Measurements from ENCODE around the gene TM4SF4. TPM values are rescaled to one million over a fixed set of nuclear protein-coding genes. Genes with fewer than 3 reads are reported as not detected.

TM4SF4 gene
- total and polyA plus RNA-seq, 2 of the 8 experiments (the other 6 are each of a cell fraction or from before 2014, with no cell fraction given) = not detected

DNA sequence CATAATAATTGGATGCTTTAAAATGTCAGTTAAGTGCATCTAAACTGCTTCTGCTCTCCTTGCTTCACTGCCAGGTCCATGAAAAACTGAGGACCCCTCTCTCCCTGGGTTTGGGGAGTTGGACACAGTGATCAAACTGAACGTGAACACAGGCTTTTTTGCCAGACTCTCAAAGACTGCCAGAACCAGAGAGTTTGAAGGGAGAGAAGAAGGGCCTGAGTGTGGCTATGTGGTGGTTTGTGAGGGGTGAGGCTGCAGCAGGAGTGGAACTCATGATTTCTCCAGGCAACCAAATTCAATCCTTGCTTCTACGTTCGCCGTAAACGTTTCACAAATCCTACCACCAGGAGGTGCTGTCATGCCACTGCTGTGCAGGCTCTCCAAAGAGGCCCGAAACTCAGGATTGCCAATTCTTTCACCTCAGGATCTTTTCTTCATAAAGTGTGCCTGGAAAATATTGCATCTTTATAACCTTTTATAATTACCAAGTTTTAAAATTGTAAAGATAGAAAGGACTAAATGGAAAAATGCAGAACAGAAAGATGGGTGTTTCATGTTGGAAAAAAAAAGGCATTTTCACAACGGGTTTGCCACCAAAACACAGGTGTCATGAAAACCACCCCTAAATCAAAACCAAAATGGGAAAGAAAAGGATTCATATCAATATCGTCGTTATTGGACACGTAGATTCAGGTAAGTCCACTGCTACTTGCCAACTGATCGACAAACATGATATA is 19.7 kb downstream of the TM4SF4 start:
- Histone ChIP-seq H2BK120ac (replicated peaks; ENCODE audit: low read depth, low read length) (no peak overlapping the region), H3K9me3 (ENCODE audit: insufficient read depth in 2 of 2, low read depth in 1 of 2, low read length in 1 of 2) (no peaks in the 10 kb centered on the region), H4K5ac (ENCODE audit: insufficient read length, low read depth, low read length) (no peak overlapping the region), H3K36me3 (ENCODE audit: control insufficient read depth in 2 of 4, insufficient read depth in 4 of 4, low read length in 3 of 4) (no peaks in the 10 kb centered on the region), H2AFZ (ENCODE audit: low read length) (peak overlapping the region; percentile 97), H3K23ac (ENCODE audit: insufficient read length) (no peak overlapping the region), H3K79me1 (ENCODE audit: low read depth, low read length) (no peaks in the 10 kb centered on the region), H3K4me2 (ENCODE audit: insufficient read depth in 1 of 2, low read depth in 2 of 2, low read length in 2 of 2) (no peak overlapping the region; a peak in 1 of 4 replicates), H3K56ac (replicated peaks; ENCODE audit: insufficient read length, low read depth, low read length) (no peak overlapping the region), H3K27me3 (replicated peaks in 1 of 4; ENCODE audit: control insufficient read depth in 3 of 4, extremely low read depth in 1 of 4, insufficient read depth in 3 of 4, low read length in 3 of 4) (no peaks in the 10 kb centered on the region), H4K91ac (replicated peaks; ENCODE audit: insufficient read length, low read length) (no peak overlapping the region), H3K18ac (ENCODE audit: extremely low read depth, low read length) (no peak overlapping the region), H3K23me2 (ENCODE audit: low read depth, low read length) (no peaks in the 10 kb centered on the region), H4K20me1 (replicated peaks in 1 of 2; ENCODE audit: control insufficient read depth in 1 of 2, insufficient read depth in 2 of 2, low read length in 2 of 2) (no peaks in the 10 kb centered on the region), H2BK20ac (ENCODE audit: low read length) (no peak overlapping the region), H3K4me3 (ENCODE audit: extremely low read depth in 1 of 4, insufficient read depth in 2 of 4, low read depth in 3 of 4, low read length in 4 of 4) (no peak overlapping the region), H3K79me2 (ENCODE audit: control insufficient read depth in 1 of 2, insufficient read depth in 2 of 2, low read length in 2 of 2) (no peaks in the 10 kb centered on the region; a peak in 1 of 4 replicates), H2BK15ac (ENCODE audit: low read length) (no peak overlapping the region), H2AK5ac (ENCODE audit: low read depth, low read length) (no peak overlapping the region), H3K9ac (replicated peaks in 1 of 4; ENCODE audit: extremely low read depth in 1 of 4, low read depth in 3 of 4, low read length in 3 of 4) (no peak overlapping the region), H3K14ac (ENCODE audit: insufficient read length) (no peak overlapping the region), H3K4me1 (replicated peaks in 1 of 4; ENCODE audit: control insufficient read depth in 3 of 4, insufficient read depth in 4 of 4, low read length in 3 of 4) (peaks cover 0 to 3% (median under 1%) of the 10 kb centered on the region in 4 experiments; a peak in 3 of 7 replicates), H3K4ac (replicated peaks; ENCODE audit: insufficient read length, low read depth, low read length) (no peak overlapping the region), H3K27ac (ENCODE audit: low read depth, low read length) (no peak overlapping the region), H2BK5ac (ENCODE audit: low read depth, low read length) (no peak overlapping the region), H4K8ac (ENCODE audit: extremely low read depth, insufficient read depth, low read length) (no peak overlapping the region), H2BK12ac (ENCODE audit: low read depth, low read length) (no peak overlapping the region)
- FAIRE-seq (peak; percentile 93), DNase-seq (ENCODE audit: low read depth in 1 of 2, low spot score in 2 of 2) (peak; percentile 51 to 88)
- ChIA-PET POLR2A (ENCODE audit: partially characterized antibody) (interaction anchor here (0.6 kb wide), 1 partner anchor 119 kb away, joined by 3 read pairs; no protein-coding TSS in a partner anchor), CTCF (ENCODE audit: partially characterized antibody) (interaction anchor here (0.6 to 11.3 kb wide), 36 partner anchors 8 to 714 kb away, joined by 3 to 107 read pairs (median 4); partner anchors contain the start of genes TM4SF18 and TM4SF4)
- WGBS, 2 experiments (ENCODE audit: extremely low coverage in 1 of 2, insufficient coverage in 1 of 2, insufficient read length in 1 of 2, insufficient replicate concordance in 2 of 2, low coverage in 1 of 2, low lambda C conversion rate in 2 of 2, missing lambda C conversion rate in 1 of 2) = 36% methylated on average over 11 of the region's 11 CpGs; no CpG with 5 or more reads in 1 of the 2 experiments
- no peak for TF ChIP-seq HDAC6 (IDR thresholded peaks at IDR 0.05; ENCODE audit: low read depth, low read length)
- no peak for TF ChIP-seq YY1 (IDR thresholded peaks at IDR 0.05; ENCODE audit: low read depth, low read length)
- no peak for TF ChIP-seq BRCA1 (IDR thresholded peaks at IDR 0.05; ENCODE audit: low read depth, low read length)
- no peak for TF ChIP-seq KDM4A (IDR thresholded peaks at IDR 0.05; ENCODE audit: low read depth, low read length, severe bottlenecking)
- TF ChIP-seq EP300 (IDR thresholded peaks at IDR 0.05; ENCODE audit: borderline replicate concordance in 1 of 2, low read depth in 2 of 2, low read length in 2 of 2) = no peak
- no peak for TF ChIP-seq BACH1 (IDR thresholded peaks at IDR 0.05; ENCODE audit: low read length)
- TF ChIP-seq ASH2L (IDR thresholded peaks at IDR 0.05; ENCODE audit: low read length) = no peak
- TF ChIP-seq TEAD4 (IDR thresholded peaks at IDR 0.05; ENCODE audit: low read depth, low read length) = peak; percentile 46
- TF ChIP-seq RBBP5 (IDR thresholded peaks at IDR 0.05; ENCODE audit: borderline replicate concordance, low read depth, low read length) = no peak
- TF ChIP-seq RAD21 (IDR thresholded peaks at IDR 0.05 in 1 of 2, conservative IDR thresholded peaks at IDR 0.05 in 1 of 2; ENCODE audit: low read depth in 2 of 2, low read length in 2 of 2) = peak; percentile 96 to 98
- no peak for TF ChIP-seq CBX8 (IDR thresholded peaks at IDR 0.05; ENCODE audit: borderline replicate concordance, low read depth, low read length)

Data from H1 (cell line).